GOT3 (cell line): Measurements from ENCODE around the gene RASD2.

ENCODE experiments used
- DNase-seq: peaks from one replicate; lab custom pipeline; 2025; ENCODE audit warnings: mixed read lengths; lab: John Stamatoyannopoulos, UW

RASD2 gene

DNA sequence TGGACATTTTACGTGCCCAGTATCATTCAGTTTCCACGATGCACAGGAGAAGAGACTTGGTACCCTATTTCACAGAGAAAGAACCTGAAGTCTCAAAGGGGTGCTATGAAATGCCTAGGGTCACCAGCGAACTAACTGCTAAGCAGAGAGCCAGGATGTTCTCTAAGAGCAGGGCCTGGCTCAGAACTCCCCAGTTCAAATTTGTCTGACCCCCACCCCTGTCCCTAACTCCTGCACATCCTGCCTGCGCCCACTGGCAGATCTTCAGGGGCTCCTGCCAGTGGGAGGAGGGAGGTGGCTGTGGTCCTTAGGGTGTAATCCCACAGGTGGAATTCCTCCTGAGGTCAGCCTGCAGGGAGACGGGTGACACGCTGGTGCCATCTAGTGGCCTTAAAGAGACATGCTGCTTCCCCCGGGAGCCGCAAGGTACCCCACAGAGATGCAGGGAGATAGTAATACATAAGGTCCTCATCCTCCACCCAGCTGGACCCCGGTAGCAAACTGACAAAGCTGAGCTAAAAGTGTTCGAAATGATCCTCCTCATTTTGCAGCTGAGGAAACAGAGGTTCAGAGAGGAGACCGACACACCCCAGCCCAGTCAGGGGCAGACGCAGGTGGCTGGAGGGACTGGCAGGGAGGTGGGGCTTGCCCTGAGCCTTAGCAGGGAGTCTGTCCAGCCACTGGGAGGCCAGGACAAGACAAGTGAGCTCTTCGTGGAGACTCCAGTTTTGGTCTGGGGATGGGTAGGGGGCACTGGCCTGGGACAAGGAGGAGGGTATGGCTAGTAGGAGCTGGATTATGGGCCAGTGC lies 42.4 kb downstream of the RASD2 start:
- peak; percentile 22 for DNase-seq

DNA sequence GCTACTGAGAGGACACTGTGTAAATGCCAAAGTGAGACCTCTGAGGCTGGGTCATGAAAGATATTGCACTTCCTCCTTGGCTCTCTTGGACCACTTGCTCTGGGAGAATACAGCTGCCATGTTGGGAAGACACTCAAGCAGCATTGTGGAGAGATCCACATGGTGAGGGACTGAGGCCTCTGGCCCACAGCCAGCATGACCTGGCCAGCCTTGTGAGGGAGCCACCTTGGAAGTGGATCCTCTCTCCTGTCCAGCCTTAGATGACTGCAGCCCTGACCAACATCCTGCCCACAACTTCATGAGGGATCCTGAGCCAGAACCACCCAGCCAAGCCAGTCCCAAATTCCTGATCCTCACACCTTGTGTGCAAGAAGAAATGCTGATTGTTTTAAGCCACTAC lies 46.1 kb downstream of the RASD2 start:
- DNase-seq, result no peak

GRCh38 chr22:35587447-35587870 lies 46.8 kb downstream of the RASD2 start:
- no peak for DNase-seq

- DNase-seq, result no peak
These were observed 47.3 kb downstream of the RASD2 start for GRCh38 chr22:35587896-35588295.

DNA sequence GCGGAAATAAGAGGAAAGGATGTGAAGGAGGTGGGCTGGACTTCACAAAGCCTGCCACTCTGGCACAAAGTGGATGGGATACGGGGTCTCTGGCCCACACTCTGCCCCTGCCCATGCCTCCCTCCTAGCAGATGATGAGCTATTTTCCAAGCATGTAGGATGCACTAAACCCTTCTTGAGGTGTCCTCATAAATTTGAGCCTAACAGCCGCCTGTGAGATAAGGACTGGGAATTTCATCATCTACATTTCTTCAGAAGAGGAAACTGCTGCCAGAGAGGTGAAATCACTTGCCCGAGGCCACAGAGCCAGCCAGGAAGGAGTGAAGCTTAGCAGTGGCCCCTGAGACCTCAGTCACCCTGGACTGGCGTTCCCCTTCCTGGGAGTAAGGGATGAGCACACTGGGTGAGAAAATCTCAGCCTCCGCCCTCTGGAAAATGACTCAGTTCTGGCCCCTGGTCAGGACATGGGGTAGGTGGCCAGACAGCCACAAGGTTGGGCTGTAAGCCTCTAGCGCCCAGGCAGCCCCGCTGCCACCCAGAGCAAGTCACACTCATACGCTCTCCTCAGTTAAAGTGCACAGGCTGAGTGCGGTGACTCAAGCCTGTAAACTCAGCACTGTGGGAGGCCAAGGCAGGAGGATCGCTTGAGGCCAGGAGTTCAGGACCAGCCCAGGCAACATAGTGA lies 48.6 kb downstream of the RASD2 start:
- peak; percentile 61 for DNase-seq

- no peak for DNase-seq
These were observed 49.1 kb downstream of the RASD2 start for GRCh38 chr22:35589756-35590093.

DNA sequence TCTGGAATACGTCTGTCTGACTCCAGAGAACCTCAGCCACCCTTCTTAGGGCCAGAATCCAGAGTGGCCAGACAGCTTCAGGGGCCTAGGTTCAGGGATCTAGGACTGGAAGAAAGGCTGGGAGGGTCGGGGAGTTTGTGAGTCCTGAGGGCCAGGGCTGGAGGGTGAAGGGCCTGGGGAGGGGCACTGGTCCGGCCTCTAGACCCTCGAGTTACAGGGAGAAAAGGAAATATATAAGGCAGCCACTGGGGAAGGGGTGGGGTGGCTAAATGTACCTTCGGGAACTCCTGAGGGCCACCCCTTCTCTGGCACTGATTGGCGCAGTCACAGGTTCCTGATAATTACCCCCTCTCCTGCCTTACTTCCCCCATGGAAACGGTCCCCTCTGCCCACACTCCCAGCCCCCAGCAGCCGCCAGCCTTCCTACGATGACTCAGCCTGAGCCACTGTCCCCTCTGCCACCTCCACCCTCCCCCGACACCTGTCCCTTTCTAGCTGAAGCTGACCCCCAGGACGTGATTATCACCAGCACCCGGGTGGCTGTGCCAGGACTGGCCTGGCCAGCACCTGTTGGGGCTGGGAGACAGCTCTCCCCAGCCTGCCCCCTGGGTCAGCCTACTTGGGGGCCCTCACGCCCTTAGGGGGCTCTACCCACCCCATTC lies 50.1 kb downstream of the RASD2 start:
- no peak for DNase-seq

DNA sequence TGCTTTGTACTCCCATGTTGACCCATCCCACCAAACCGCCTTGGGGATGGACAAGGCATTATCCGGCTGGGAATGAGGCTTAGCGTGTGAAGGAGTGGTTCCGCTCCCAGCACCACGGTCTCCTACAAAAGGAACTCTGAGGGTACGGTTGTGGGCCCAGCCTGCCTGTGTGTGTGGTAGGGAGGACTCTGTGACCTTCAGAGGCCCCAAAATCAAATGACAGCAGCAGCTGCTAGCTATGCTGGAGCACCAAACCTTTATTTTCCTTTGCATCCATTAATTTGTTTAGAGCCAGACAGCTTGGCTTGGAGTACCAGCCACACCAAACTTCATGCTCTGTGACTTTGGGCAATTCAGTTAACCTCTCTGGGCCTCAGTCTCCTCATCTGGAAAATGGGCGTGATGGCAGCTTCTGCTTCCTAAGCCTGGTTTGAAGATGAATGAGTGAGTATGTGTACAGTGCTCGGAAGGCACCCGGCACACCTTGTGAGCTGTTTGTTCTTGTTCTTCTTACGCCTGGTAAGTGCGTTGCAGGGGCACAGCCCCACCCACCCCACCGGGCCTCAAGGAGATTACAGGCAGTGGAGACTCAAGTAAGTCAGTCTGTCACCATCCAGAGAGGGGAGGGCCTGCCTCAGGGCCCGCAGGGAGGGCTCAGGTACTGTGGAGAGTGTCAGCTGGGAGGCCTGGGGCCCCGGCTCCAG lies 51.2 kb downstream of the RASD2 start:
- no peak for DNase-seq

GRCh38 chr22:35592418-35592967 lies 51.9 kb downstream of the RASD2 start:
- no peak for DNase-seq

DNA sequence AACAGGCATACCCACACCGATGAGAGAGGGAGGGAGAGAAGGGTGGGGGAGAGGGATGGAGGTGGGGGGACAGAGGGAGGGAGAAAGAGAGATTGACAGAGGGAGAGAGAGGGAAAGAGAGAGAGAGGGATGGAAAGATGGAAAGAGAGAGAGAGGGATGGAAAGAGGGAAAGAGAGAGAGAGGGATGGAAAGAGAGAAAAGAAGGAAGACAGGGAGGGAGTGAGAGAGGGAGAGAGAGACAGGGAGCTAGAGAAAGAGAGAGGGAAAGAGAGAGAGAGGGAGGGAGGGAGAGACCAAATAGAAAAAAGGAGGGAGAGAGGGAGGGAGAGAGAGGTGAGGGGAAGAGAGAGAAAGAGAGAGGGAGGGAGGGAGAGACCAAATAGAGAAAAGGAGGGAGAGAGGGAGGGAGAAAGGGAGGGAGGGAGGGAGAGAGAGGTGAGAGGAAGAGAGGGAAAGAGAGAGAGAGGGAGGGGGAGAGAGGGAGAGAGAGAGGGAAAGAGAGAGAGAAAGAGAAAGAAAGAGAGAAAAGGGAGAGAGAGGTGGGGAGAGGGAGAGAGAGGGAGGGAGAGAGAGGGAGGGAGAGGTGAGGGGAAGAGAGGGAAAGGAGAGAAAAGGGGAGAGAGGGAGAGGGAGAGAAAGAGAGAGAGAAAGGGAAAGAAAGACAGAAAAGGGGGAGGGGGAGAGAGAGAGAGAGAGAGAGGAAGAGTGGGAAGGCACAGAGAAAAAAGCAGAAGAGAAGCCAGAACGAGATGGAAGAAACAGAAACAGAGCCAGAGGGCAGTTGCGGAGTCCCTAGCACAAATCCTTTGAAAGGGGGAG lies 52.6 kb downstream of the RASD2 start:
- no peak for DNase-seq

DNA sequence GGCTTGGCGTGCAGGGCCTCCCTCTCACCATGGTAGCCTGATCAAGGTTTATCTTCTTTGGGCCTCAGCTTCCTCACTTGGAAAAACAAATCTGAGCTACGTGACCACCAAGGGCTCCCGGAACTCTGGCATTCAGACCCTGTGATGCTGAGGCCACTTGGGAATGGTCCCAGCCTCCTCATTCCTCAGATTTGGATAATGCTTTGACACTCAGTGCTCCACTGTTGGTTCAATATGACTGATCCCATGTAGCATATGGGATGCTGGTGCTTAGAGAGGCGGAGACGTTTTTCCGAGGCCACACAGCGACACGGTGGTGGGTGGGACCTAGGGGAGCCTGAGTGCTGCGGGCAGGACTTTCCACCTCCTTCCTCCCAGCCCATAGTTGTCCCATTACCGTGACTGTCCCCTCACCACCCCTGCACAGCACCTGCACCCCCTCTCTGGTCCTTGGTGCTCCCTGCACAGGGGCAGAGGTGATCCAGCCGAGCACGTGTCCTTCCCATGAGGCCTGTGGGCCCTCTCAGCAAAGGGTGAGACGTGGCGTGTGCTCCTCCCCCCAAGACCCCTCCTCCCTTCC lies 53.4 kb downstream of the RASD2 start:
- DNase-seq, result no peak

DNA sequence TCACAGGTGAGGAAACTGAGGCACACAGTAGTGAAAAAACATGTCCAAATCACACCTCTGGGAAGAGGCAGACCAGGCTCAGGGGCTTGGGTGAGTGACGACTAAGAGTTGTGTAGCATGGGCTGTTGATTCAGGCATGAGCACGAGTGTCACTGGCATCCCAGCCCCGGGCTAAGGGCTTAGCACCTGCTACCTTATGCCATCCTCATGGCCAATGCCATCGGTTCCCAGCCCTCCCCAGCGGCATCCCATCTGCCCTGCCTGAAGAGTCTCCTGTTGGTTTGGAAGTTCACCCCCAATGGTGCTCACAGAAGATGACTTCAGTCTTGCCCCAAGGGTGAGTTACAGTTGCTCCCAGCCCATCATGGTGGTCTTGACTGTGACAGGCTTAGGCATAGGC lies 54.1 kb downstream of the RASD2 start:
- DNase-seq, result no peak

- no peak for DNase-seq
These were observed 56.2 kb downstream of the RASD2 start for GRCh38 chr22:35596821-35597220.

- no peak for DNase-seq
These were observed 57.2 kb downstream of the RASD2 start for GRCh38 chr22:35597692-35598395.

DNA sequence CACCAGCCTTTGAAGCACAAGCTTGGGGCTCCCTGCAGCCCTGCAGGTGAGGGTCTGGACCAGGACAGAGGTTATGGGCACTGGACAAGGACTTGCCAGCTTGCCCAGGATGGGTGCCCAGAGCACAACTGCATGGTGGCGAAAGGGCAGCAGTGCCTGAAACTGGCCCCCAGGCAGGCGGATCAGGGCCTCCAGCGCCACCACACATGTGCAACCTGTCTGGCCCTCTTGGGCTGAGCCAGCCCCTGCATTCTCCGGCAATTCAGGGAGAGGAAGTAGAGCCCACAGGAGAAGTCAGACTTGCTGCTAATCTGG lies 57.7 kb downstream of the RASD2 start:
- no peak for DNase-seq

DNA sequence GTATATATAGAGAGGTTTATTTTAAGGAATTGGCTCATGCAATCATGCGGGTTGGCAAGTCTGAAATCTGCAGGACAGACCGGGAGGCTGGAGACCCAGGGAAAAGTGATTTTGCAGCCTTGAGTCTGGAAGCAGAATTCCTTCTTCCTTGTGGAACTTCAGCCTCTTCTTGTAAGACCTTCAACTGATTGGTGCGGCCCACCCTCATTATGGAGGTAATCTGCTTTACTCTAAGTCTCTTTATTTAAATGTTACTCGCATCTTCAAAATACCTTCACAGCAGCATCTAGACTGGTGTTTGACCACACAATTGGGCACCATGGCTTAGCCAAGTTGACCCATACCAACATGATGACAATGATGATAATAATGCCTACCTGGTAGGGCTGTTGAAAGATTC lies 58.7 kb downstream of the RASD2 start:
- DNase-seq, result no peak

GRCh38 chr22:35600476-35600875 lies 59.8 kb downstream of the RASD2 start:
- no peak for DNase-seq

GRCh38 chr22:35601013-35601580 lies 60.5 kb downstream of the RASD2 start:
- DNase-seq, result no peak

DNA sequence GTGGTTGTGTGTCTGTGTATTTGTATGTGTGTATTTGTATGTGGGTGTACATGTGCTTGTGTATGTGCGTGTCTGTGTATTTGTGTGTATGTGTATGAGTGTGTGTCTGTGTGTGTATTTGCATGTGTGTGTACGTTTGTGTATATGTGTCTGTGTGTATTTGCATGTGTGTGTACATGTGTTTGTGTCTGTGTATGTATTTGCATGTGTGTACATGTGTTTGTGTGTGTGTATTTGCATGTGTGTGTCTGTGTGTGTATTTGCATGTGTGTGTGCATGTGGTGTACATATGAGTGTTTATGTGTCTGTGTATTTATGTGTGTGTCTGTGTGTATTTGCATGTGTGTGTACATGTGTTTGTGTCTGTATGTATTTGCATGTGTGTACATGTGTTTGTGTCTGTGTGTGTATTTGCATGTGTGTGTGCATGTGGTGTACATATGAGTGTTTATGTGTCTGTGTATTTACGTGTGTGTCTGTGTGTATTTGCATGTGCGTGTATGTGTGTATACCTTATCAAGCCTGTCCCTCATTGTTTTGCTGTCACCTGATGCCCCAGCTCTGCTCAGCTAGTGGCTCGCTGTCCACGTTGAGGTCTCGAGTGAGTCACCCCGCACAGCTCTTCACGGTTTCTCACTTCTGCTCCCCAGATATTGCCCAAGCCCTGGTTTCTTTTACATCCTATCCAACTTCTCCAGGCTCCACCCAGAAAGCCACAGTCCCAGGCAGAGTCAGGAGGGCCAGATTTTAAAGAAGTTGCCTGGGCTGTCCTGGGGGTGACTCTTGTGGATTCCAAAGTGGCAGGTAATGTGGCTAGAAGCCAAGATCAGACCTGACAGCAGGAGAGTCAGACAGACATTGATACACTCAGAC lies 61.3 kb downstream of the RASD2 start:
- no peak for DNase-seq
